H1 (cell line): ENCODE data around the gene IL17REL. TPM values are rescaled to one million over a fixed set of nuclear protein-coding genes. Genes with fewer than 3 reads are reported as not detected.

Source experiments
- CTCF ChIA-PET: fragments of 300-600 bp; sonication (Branson Sonifier 250); formaldehyde crosslinking; loops from one replicate; lab custom pipeline; 2021; ENCODE audit not compliant: partially characterized antibody; lab: Charles Lee
- POLR2A ChIA-PET: fragments of 300-600 bp; sonication (Branson Sonifier 250); formaldehyde crosslinking; loops from one replicate; lab custom pipeline; 2021; ENCODE audit warnings: inconsistent platforms; ENCODE audit not compliant: partially characterized antibody; lab: Charles Lee
- DNase-seq, 2 experiments: peaks; one replicate each; pipeline versions ENCODE4 v3.0.0 to v3.0.0-alpha.2; 2010 to 2022; ENCODE audit warnings: low spot score in 2 of 2, low read depth in 1 of 2, mixed read lengths in 1 of 2
- FAIRE-seq: peaks from 2 replicates; lab custom pipeline; 2011; peaks lifted over from hg19 to GRCh38; lab: Jason Lieb, UNC
- H2AFZ ChIP-seq: 2 replicates; pipeline ENCODE4 v1.8.1; 2012; ENCODE audit warnings: low read length, inconsistent platforms
- H2AK5ac ChIP-seq: 2 replicates; pipeline ENCODE4 v1.6.1; 2013; ENCODE audit warnings: low read depth, low read length
- H2BK120ac ChIP-seq: replicated peaks from 2 replicates; pipeline ENCODE3; 2013; ENCODE audit warnings: low read depth, low read length, inconsistent platforms
- H2BK12ac ChIP-seq: 2 replicates; pipeline ENCODE4 v1.6.1; 2013; ENCODE audit warnings: low read depth, low read length
- H2BK15ac ChIP-seq: 2 replicates; pipeline ENCODE4 v1.6.1; 2013; ENCODE audit warnings: low read length
- H2BK20ac ChIP-seq: 2 replicates; pipeline ENCODE4 v1.6.1; 2013; ENCODE audit warnings: low read length
- H2BK5ac ChIP-seq: 2 replicates; pipeline ENCODE4 v1.6.1; 2013; ENCODE audit warnings: low read depth, low read length
- H3K14ac ChIP-seq: 2 replicates; pipeline ENCODE4 v1.6.1; 2013; ENCODE audit warnings: inconsistent platforms; ENCODE audit not compliant: insufficient read length
- H3K18ac ChIP-seq: 2 replicates; pipeline ENCODE4 v1.6.1; 2013; ENCODE audit warnings: low read length; ENCODE audit errors: extremely low read depth
- H3K23ac ChIP-seq: 2 replicates; pipeline ENCODE4 v1.6.1; 2013; ENCODE audit warnings: inconsistent platforms; ENCODE audit not compliant: insufficient read length
- H3K23me2 ChIP-seq: 2 replicates; pipeline ENCODE4 v1.6.1; 2013; ENCODE audit warnings: low read depth, low read length
- H3K27ac ChIP-seq: 2 replicates; pipeline ENCODE4 v1.6.1; 2011; ENCODE audit warnings: low read depth, low read length, inconsistent platforms
- H3K27me3 ChIP-seq, 4 experiments: replicated peaks in 1 of 4; 1 replicate in 1 of 4; 2 replicates in 3 of 4; pipeline versions ENCODE4 v1.6.1 to v1.8.1; 2011 to 2013; ENCODE audit warnings: low read length in 3 of 4, mild to moderate bottlenecking in 3 of 4, inconsistent platforms in 2 of 4, mixed read lengths in 2 of 4, moderate library complexity in 1 of 4; ENCODE audit not compliant: control insufficient read depth in 3 of 4, insufficient read depth in 3 of 4; ENCODE audit errors: extremely low read depth in 1 of 4
- H3K36me3 ChIP-seq, 4 experiments: 2 replicates each; pipeline versions ENCODE4 v1.6.1 to v1.8.1; 2011 to 2013; ENCODE audit warnings: mild to moderate bottlenecking in 4 of 4, low read length in 3 of 4, moderate library complexity in 2 of 4, control low read depth in 1 of 4, inconsistent platforms in 1 of 4; ENCODE audit not compliant: insufficient read depth in 4 of 4, control insufficient read depth in 2 of 4
- H3K4ac ChIP-seq: replicated peaks from 2 replicates; pipeline ENCODE3; 2013; ENCODE audit warnings: low read length, low read depth, mixed read lengths, inconsistent platforms; ENCODE audit not compliant: insufficient read length
- H3K4me1 ChIP-seq, 4 experiments: replicated peaks in 1 of 4; 1 replicate in 1 of 4; 2 replicates in 3 of 4; pipeline versions ENCODE4 v1.6.1 to v1.8.1; 2011 to 2013; ENCODE audit warnings: low read length in 3 of 4, inconsistent platforms in 2 of 4, mixed read lengths in 1 of 4; ENCODE audit not compliant: insufficient read depth in 4 of 4, control insufficient read depth in 3 of 4
- H3K4me2 ChIP-seq, 2 experiments: 2 replicates each; pipeline versions ENCODE4 v1.6.1 to v1.8.1; 2011 to 2013; ENCODE audit warnings: low read depth in 2 of 2, low read length in 2 of 2, control low read depth in 1 of 2, inconsistent platforms in 1 of 2, mild to moderate bottlenecking in 1 of 2; ENCODE audit not compliant: insufficient read depth in 1 of 2
- H3K4me3 ChIP-seq, 4 experiments: fragments of 200-600, 300-600 bp in 1 of 4; sonication (generic), shearing (Covaris generic), sonication (Bioruptor Twin) in 1 of 4; 2 replicates each; pipeline versions ENCODE4 v1.5.1 to v1.8.1; 2011 to 2016; ENCODE audit warnings: low read length in 4 of 4, low read depth in 3 of 4, control low read depth in 2 of 4, inconsistent platforms in 2 of 4, mild to moderate bottlenecking in 2 of 4, mixed read lengths in 1 of 4, moderate library complexity in 1 of 4; ENCODE audit not compliant: insufficient read depth in 2 of 4; ENCODE audit errors: extremely low read depth in 1 of 4
- H3K56ac ChIP-seq: replicated peaks from 2 replicates; pipeline ENCODE3; 2013; ENCODE audit warnings: low read depth, mild to moderate bottlenecking, mixed read lengths, low read length, inconsistent platforms; ENCODE audit not compliant: insufficient read length
- H3K79me1 ChIP-seq: 2 replicates; pipeline ENCODE4 v1.6.1; 2013; ENCODE audit warnings: low read depth, low read length, control low read depth
- H3K79me2 ChIP-seq, 2 experiments: 2 replicates each; pipeline versions ENCODE4 v1.6.1 to v1.8.1; 2012 to 2013; ENCODE audit warnings: low read length in 2 of 2, mild to moderate bottlenecking in 2 of 2, inconsistent platforms in 1 of 2; ENCODE audit not compliant: insufficient read depth in 2 of 2, control insufficient read depth in 1 of 2
- H3K9ac ChIP-seq, 4 experiments: replicated peaks in 1 of 4; 1 replicate in 1 of 4; 2 replicates in 3 of 4; pipeline versions ENCODE4 v1.6.1 to v1.8.1; 2011 to 2013; ENCODE audit warnings: low read depth in 3 of 4, low read length in 3 of 4, control low read depth in 2 of 4, mild to moderate bottlenecking in 2 of 4, moderate library complexity in 2 of 4, inconsistent platforms in 1 of 4; ENCODE audit errors: extremely low read depth in 1 of 4
- H3K9me3 ChIP-seq, 2 experiments: 2 replicates each; pipeline versions ENCODE4 v1.6.1 to v1.8.1; 2012 to 2013; ENCODE audit warnings: mild to moderate bottlenecking in 2 of 2, moderate library complexity in 2 of 2, control low read depth in 1 of 2, inconsistent platforms in 1 of 2, low read depth in 1 of 2, low read length in 1 of 2, mixed read lengths in 1 of 2; ENCODE audit not compliant: insufficient read depth in 2 of 2
- H4K20me1 ChIP-seq, 2 experiments: replicated peaks in 1 of 2; 2 replicates each; pipeline versions ENCODE3 to v1.8.1; 2011 to 2013; ENCODE audit warnings: inconsistent platforms in 2 of 2, low read length in 2 of 2, mild to moderate bottlenecking in 1 of 2; ENCODE audit not compliant: insufficient read depth in 2 of 2, control insufficient read depth in 1 of 2
- H4K5ac ChIP-seq: 2 replicates; pipeline ENCODE4 v1.6.1; 2013; ENCODE audit warnings: low read length, low read depth, mixed read lengths, inconsistent platforms; ENCODE audit not compliant: insufficient read length
- H4K8ac ChIP-seq: 2 replicates; pipeline ENCODE4 v1.8.0; 2013; ENCODE audit warnings: mild to moderate bottlenecking, moderate library complexity, low read length, inconsistent platforms; ENCODE audit not compliant: insufficient read depth; ENCODE audit errors: extremely low read depth
- H4K91ac ChIP-seq: replicated peaks from 2 replicates; pipeline ENCODE3; 2013; ENCODE audit warnings: low read length, mixed read lengths, inconsistent platforms; ENCODE audit not compliant: insufficient read length
- EP300 ChIP-seq, 2 experiments: IDR thresholded peaks; 1 replicate in 1 of 2; 2 replicates in 1 of 2; pipeline ENCODE4 v1.6.1; 2011 to 2012; ENCODE audit warnings: low read depth in 2 of 2, low read length in 2 of 2, mild to moderate bottlenecking in 2 of 2, borderline replicate concordance in 1 of 2, inconsistent platforms in 1 of 2, moderate library complexity in 1 of 2
- MAFK ChIP-seq: IDR thresholded peaks from 2 replicates; pipeline ENCODE4 v1.6.1; 2012; ENCODE audit warnings: low read depth, mild to moderate bottlenecking, improper control_type of control experiment, low read length
- NANOG ChIP-seq: IDR thresholded peaks from 2 replicates; pipeline ENCODE4 v1.6.1; 2011; ENCODE audit warnings: low read length, low read depth, mild to moderate bottlenecking, inconsistent platforms; ENCODE audit not compliant: insufficient read depth, poor library complexity, severe bottlenecking
- POLR2AphosphoS5 ChIP-seq: IDR thresholded peaks from 2 replicates; pipeline ENCODE4 v1.6.1; 2011; ENCODE audit warnings: low read depth, low read length
- RAD21 ChIP-seq, 2 experiments: IDR thresholded peaks in 1 of 2; conservative IDR thresholded peaks in 1 of 2; 2 replicates each; pipeline ENCODE4 v1.6.1; 2011; ENCODE audit warnings: low read depth in 2 of 2, low read length in 2 of 2, improper control_type of control experiment in 1 of 2, inconsistent platforms in 1 of 2, mild to moderate bottlenecking in 1 of 2, moderate library complexity in 1 of 2
- RNF2 ChIP-seq: fragments of 200-900, 300-1000 bp; sonication (generic); IDR thresholded peaks from 2 replicates; pipeline ENCODE4 v1.7.1; 2016; ENCODE audit warnings: borderline replicate concordance, low read depth, mild to moderate bottlenecking, antibody characterized with exemption, low read length; ENCODE audit not compliant: poor library complexity, severe bottlenecking; ENCODE audit errors: missing control alignments
- SRF ChIP-seq: IDR thresholded peaks from 2 replicates; pipeline ENCODE4 v1.6.1; 2011; ENCODE audit warnings: mild to moderate bottlenecking, low read depth, low read length, moderate library complexity
- TAF7 ChIP-seq: optimal IDR thresholded peaks from 2 replicates; pipeline ENCODE3; 2011; ENCODE audit warnings: low read depth, mild to moderate bottlenecking, inconsistent platforms, low read length, moderate library complexity, borderline replicate concordance
- WGBS, 2 experiments: shearing (Covaris generic) in 1 of 2; methylation state at CpG; one replicate each; pipeline versions ENCODE4 v1.1.6 to v1.1.7; 2013 to 2015; ENCODE audit warnings: low lambda C conversion rate in 2 of 2, mixed read lengths in 2 of 2, inconsistent platforms in 1 of 2, low coverage in 1 of 2, missing lambda C conversion rate in 1 of 2; ENCODE audit not compliant: insufficient replicate concordance in 2 of 2, insufficient coverage in 1 of 2, insufficient read length in 1 of 2; ENCODE audit errors: extremely low coverage in 1 of 2, missing lambda C conversion rate in 1 of 2; 5-methylcytosine and 5-hydroxymethylcytosine counted together
- polyA plus RNA-seq, 7 experiments: library from polyadenylated mRNA; depleted of rRNA in 3 of 7; stranded (reverse) in 5 of 7; unstranded in 2 of 7; fragments of >200 nt in 5 of 7; fragments of 200-250 nt in 2 of 7; gene quantifications; 1 replicate in 5 of 7; 2 replicates in 1 of 7; 4 replicates in 1 of 7; pipeline versions ENCODE4 v1.2.1 to v1.2.3, GENCODE V29; 2011 to 2013; ENCODE audit warnings: missing spikeins in 2 of 7, mixed read lengths in 2 of 7
- total RNA-seq: library from RNA; stranded (reverse); fragmentation: NEBNext Ultra II Directional; extraction: Animal tissue kit (Norgen Biotek cat#: 25700); gene quantifications from 2 replicates; pipeline ENCODE4 v1.2.1, GENCODE V29; 2021

IL17REL gene
- total and polyA plus RNA-seq, 2 of the 8 experiments (the other 6 are each of a cell fraction or from before 2014, with no cell fraction given), result 0.15 to 0.20 TPM

DNA sequence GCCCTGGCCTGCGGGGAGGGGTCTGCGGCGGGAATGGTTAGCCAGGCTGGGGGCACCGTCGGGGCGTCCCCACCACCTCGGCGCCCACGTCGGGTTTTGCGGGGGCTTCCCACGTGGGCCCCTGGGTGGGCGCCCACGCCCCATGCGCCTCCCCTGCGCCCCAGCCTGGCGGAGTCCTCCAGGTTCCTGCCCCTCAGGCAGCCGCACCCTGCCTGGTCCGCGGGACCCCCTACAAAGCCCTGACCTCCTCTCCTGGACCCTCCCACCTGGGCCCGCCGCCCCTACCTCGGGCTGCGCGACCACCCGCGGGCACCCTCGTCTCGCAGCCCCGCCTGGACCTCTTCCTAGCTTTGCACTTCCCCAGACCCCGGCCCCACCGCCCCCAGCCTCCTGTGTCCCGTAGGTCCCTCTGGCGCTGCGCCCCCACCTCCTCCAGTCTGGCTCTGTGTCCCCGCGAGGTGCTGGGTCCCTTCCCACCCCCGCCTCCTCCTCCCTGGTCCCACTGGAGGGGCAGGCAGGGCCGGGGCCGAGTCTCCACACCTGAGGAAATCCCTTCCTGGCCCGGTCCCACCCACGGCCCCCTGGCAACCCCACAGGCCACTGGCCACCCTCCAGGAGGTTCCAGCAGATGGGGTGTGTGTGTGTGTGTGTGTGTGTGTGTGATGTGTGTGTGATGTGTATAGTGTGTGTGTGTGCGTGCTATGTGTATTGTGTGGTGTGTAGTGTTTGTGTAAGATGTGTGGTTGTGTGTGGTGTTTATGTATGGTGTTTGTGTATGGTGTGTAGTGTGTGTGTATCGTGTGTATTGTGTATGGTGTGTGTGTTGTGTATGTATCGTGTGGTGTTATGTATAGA is 40.2 kb downstream of the IL17REL start:
- peaks cover 24% of the 10 kb centered on the region for H3K23me2 ChIP-seq
- peak overlapping the region in 1 of 4 experiments; percentile 60; a peak in 1 of 8 replicates for H3K4me3 ChIP-seq
- no peaks in the 10 kb centered on the region for H3K9me3 ChIP-seq
- H4K5ac ChIP-seq, result no peak overlapping the region
- H3K36me3 ChIP-seq, result no peaks in the 10 kb centered on the region; a peak in 1 of 8 replicates
- 93 to 100% methylated on average over 1 to 4 of the region's 45 CpGs for WGBS, 2 experiments
- DNase-seq (peak in 1 of 2 experiments; percentile 45), FAIRE-seq (no peak)
- H2BK120ac ChIP-seq, result no peak overlapping the region
- H3K56ac ChIP-seq, result peak overlapping the region; percentile 53
- H3K4me1 ChIP-seq, result peaks cover 0 to 12% (median 6%) of the 10 kb centered on the region in 4 experiments; a peak in 4 of 7 replicates
- H4K8ac ChIP-seq, result peak overlapping the region; percentile 71
- H3K4me2 ChIP-seq, result peak overlapping the region in 1 of 2 experiments; percentile 46; a peak in 1 of 4 replicates
- no peak overlapping the region for H3K14ac ChIP-seq
- H3K27me3 ChIP-seq, result peaks cover 6 to 33% (median 24%) of the 10 kb centered on the region in 4 experiments
- H2AK5ac ChIP-seq, result peak overlapping the region; percentile 47
- peaks cover 0 to 15% of the 10 kb centered on the region in 2 experiments for H4K20me1 ChIP-seq
- 0 out of 2 replicates have a peak overlapping the region, but pooled peaks have one; percentile 29 for H2BK12ac ChIP-seq
- no peak overlapping the region for H4K91ac ChIP-seq
- no peak overlapping the region for H3K9ac ChIP-seq
- no peaks in the 10 kb centered on the region for H3K79me2 ChIP-seq
- ChIA-PET CTCF (interaction anchor here (0.8 to 1.0 kb wide), 2 partner anchors 22 to 58 kb away, joined by 3 read pairs; no protein-coding TSS in a partner anchor), POLR2A (interaction anchor here (0.8 to 1.1 kb wide), 3 partner anchors 9 to 12 kb away, joined by 3 to 6 read pairs (median 4); partner anchors contain the start of gene PIM3)
- H3K18ac ChIP-seq, result no peak overlapping the region
- H3K23ac ChIP-seq, result no peak overlapping the region
- peaks cover 6% of the 10 kb centered on the region for H3K79me1 ChIP-seq
- H2BK15ac ChIP-seq, result peak overlapping the region; percentile 32
- H2BK5ac ChIP-seq, result no peak overlapping the region
- no peak overlapping the region for H3K27ac ChIP-seq
- H2BK20ac ChIP-seq, result no peak overlapping the region
- no peak overlapping the region for H3K4ac ChIP-seq
- no peak for TF ChIP-seq RAD21 (IDR thresholded peaks at IDR 0.05 in 1 of 2, conservative IDR thresholded peaks at IDR 0.05 in 1 of 2; ENCODE audit: low read depth in 2 of 2, low read length in 2 of 2)
- no peak for TF ChIP-seq RNF2
- no peak for TF ChIP-seq SRF
- TF ChIP-seq MAFK, result no peak
- TF ChIP-seq EP300 (IDR thresholded peaks at IDR 0.05; ENCODE audit: borderline replicate concordance in 1 of 2, low read depth in 2 of 2, low read length in 2 of 2), result no peak
- TF ChIP-seq TAF7, result no peak
- TF ChIP-seq NANOG, result no peak
- no peak for TF ChIP-seq POLR2AphosphoS5
- no peak overlapping the region for H2AFZ ChIP-seq
